Upper lobe of right lung (tissue), 1 donor: Measurements from ENCODE around the gene NTRK3. TPM values are rescaled to one million over a fixed set of nuclear protein-coding genes. Genes with fewer than 3 reads are reported as not detected.

Experiments
- ATAC-seq: fragments of 200-7000 bp; cut with Tn5 transposase; one replicate; pipeline ENCODE4 v1.9.1; 2020; ENCODE audit warnings: mild to moderate bottlenecking, moderate library complexity
- DNase-seq: peaks from one replicate; pipeline ENCODE4 v3.0.0-alpha.2; 2020
- H3K27ac ChIP-seq: fragments of 200-600 bp; one replicate; pipeline ENCODE4 v1.8.0; 2022
- H3K27me3 ChIP-seq: fragments of 200-600 bp; one replicate; pipeline ENCODE4 v1.8.0; 2022; ENCODE audit warnings: mild to moderate bottlenecking
- H3K36me3 ChIP-seq: fragments of 200-600 bp; one replicate; pipeline ENCODE4 v1.8.0; 2022
- H3K4me1 ChIP-seq: fragments of 200-600 bp; one replicate; pipeline ENCODE4 v1.8.0; 2022
- H3K4me3 ChIP-seq: fragments of 200-600 bp; one replicate; pipeline ENCODE4 v1.8.0; 2022; ENCODE audit warnings: mild to moderate bottlenecking
- H3K9me3 ChIP-seq: fragments of 200-600 bp; one replicate; pipeline ENCODE4 v1.8.0; 2022
- CTCF ChIP-seq: fragments of 200-600 bp; IDR thresholded peaks from one replicate; pipeline ENCODE4 v1.8.0; 2022; ENCODE audit warnings: antibody characterized with exemption
- intact Hi-C: fragments of 100-400 bp; cut with DNase I; formaldehyde crosslinking; loops from one replicate; pipeline ENCODE4 v1.11.0; 2022
- total RNA-seq: library from RNA; stranded (reverse); fragmentation: NEBNext Ultra II Directional; extraction: Animal tissue kit (Norgen Biotek cat#: 25700); gene quantifications from one replicate; pipeline ENCODE4 v1.2.1, GENCODE V29; 2021
- donor health status: DM: no; HTN: yes; CAD: no; lungs with severe emphysema.

The NTRK3 gene
- total RNA-seq, 1 donor from 2014 or later: 2.8 TPM

- TF ChIP-seq CTCF: no peak
- H3K4me3 ChIP-seq: no peak overlapping the region
These were observed 303.7 kb downstream of the NTRK3 start for GRCh38 chr15:87952736-87953287.

DNA sequence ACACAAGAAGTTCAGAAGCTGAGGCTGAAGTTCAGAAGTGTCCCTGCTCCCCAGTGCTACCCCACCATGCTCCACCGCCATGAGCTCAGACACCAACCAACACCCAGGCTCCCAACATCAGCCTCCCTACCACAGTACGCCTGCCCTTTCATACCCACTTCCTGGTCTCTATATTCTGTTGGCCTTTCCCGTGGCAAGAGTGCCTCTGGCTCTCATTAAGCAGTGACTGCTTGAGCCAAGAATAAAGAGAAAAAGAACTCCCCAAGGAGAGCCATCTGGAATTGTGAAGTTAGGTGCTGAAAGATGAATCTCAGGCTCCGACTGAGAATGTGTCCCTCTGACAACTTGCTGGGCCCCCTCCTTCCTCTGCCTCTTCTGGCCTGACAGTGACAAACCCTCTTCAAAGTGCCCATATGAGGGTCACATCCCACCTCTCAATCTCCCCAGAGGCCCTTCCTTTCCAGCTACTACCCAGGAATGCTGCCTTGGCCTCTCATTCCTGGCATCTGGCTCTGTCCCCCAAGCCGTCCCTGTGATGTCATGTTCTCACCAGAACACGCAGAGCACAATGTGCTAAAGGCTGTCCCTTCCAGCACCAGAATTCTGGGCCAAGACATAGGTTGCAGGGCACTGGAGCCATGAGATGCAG lies 306.8 kb downstream of the NTRK3 start:
- ATAC-seq (peak; percentile 21), DNase-seq (no peak)
- Histone ChIP-seq H3K27me3 (no peaks in the 10 kb centered on the region), H3K9me3 (no peaks in the 10 kb centered on the region), H3K4me3 (no peak overlapping the region), H3K36me3 (no peaks in the 10 kb centered on the region), H3K27ac (peak overlapping the region; percentile 65), H3K4me1 (peaks cover 8% of the 10 kb centered on the region)
- intact Hi-C loops: no loop called here
- TF ChIP-seq CTCF: no peak

More at GRCh38 chr15:87952736-87953287, 303.7 kb downstream of the NTRK3 start:
- intact Hi-C loops: no loop called here
- Histone ChIP-seq H3K27me3 (no peaks in the 10 kb centered on the region), H3K4me1 (peaks cover 3% of the 10 kb centered on the region), H3K36me3 (no peaks in the 10 kb centered on the region), H3K27ac (no peak overlapping the region), H3K9me3 (no peaks in the 10 kb centered on the region)
- DNase-seq (no peak), ATAC-seq (no peak)

GRCh38 chr15:87949151-87949574 lies 307.4 kb downstream of the NTRK3 start:
- H3K27ac ChIP-seq: peak overlapping the region; percentile 65
- intact Hi-C loops: no loop called here
- H3K27me3 ChIP-seq: no peaks in the 10 kb centered on the region
- no peak overlapping the region for H3K4me3 ChIP-seq
- no peaks in the 10 kb centered on the region for H3K9me3 ChIP-seq
- TF ChIP-seq CTCF: no peak
- peak; percentile 53 for ATAC-seq
- no peaks in the 10 kb centered on the region for H3K36me3 ChIP-seq
- peaks cover 8% of the 10 kb centered on the region for H3K4me1 ChIP-seq
- DNase-seq: no peak

DNA sequence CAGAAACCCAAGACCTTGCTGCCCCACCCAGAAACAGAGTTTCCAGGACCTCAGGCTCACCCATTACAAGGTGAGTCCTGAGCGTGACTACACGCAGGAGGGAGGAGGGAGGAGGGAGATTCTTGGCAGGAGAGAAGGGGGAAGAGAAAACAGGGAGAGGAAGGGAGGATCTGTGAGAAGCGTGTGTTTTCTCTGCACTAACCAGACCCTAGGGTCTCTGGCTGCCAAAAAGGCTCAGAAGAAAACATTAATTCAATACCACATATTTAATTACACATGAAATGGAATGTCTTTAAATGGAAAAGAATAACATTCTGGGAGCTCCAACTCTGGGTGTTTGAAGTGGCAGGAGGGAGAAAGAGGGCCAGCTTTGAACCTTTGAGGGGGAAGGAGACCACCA lies 309.0 kb downstream of the NTRK3 start:
- DNase-seq (no peak), ATAC-seq (no peak)
- H3K36me3 ChIP-seq: no peaks in the 10 kb centered on the region
- H3K9me3 ChIP-seq: no peaks in the 10 kb centered on the region
- H3K4me1 ChIP-seq: peaks cover 8% of the 10 kb centered on the region
- intact Hi-C loops: no loop called here
- no peak for TF ChIP-seq CTCF
- peak overlapping the region; percentile 65 for H3K27ac ChIP-seq
- H3K27me3 ChIP-seq: no peaks in the 10 kb centered on the region
- no peak overlapping the region for H3K4me3 ChIP-seq

DNA sequence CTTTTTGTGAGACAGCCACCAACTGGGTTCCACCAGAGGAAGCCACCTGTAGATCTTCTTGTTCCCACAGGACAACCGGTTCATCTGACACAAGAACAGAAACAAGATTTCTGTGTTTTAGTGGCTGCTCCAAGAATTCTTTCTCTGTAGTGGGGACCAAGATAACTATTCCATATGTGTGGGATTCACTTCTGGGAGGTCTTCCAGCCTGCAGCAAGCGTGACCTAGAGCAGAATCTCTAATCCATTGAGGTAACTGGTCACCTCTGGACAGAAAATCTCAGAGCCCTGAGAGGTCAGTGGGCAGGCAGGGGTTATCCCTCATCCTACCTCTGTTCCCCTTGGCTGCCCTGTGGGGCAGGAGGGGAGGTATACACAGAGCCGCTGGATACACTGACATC lies 311.3 kb downstream of the NTRK3 start:
- DNase-seq: no peak
- TF ChIP-seq CTCF: no peak
- Histone ChIP-seq H3K27ac (no peak overlapping the region), H3K27me3 (no peaks in the 10 kb centered on the region), H3K4me3 (no peak overlapping the region), H3K36me3 (no peaks in the 10 kb centered on the region), H3K4me1 (peaks cover 8% of the 10 kb centered on the region), H3K9me3 (no peaks in the 10 kb centered on the region)
- intact Hi-C loops: no loop called here
- ATAC-seq: no peak
